Calu3 (cell line): ENCODE data around the gene CHST8. TPM values are rescaled to one million over a fixed set of nuclear protein-coding genes. Genes with fewer than 3 reads are reported as not detected.

Source experiments
- BruUV-seq: library from RNA; stranded (reverse); fragments of 400-500 nt; replicated peaks from 2 replicates; lab custom pipeline; 2021; lab: Mats Ljungman, UMichigan
- CTCF ChIA-PET: fragments of 300-600 bp; sonication (Branson Sonifier 250); formaldehyde crosslinking; loops from one replicate; lab custom pipeline; 2022; ENCODE audit warnings: antibody characterized with exemption; lab: Charles Lee
- DNase-seq: peaks from one replicate; pipeline ENCODE4 v3.0.0; 2022
- H3K27ac Mint-ChIP-seq: one replicate; pipeline ENCODE4 v1.8.0; 2022; ENCODE audit warnings: mixed read lengths; ENCODE audit not compliant: unreplicated experiment
- H3K27me3 Mint-ChIP-seq: one replicate; pipeline ENCODE4 v1.8.0; 2022; ENCODE audit warnings: mixed read lengths; ENCODE audit not compliant: unreplicated experiment
- H3K36me3 Mint-ChIP-seq: one replicate; pipeline ENCODE4 v1.8.0; 2022; ENCODE audit warnings: mild to moderate bottlenecking, moderate library complexity, mixed read lengths; ENCODE audit not compliant: insufficient read depth, unreplicated experiment
- H3K4me1 Mint-ChIP-seq: one replicate; pipeline ENCODE4 v1.8.0; 2022; ENCODE audit warnings: mild to moderate bottlenecking, low read depth, mixed read lengths; ENCODE audit not compliant: unreplicated experiment
- H3K4me3 Mint-ChIP-seq: one replicate; pipeline ENCODE4 v1.8.0; 2022; ENCODE audit warnings: mild to moderate bottlenecking, low read depth, moderate library complexity, mixed read lengths; ENCODE audit not compliant: unreplicated experiment
- H3K9me3 Mint-ChIP-seq: one replicate; pipeline ENCODE4 v1.8.0; 2022; ENCODE audit warnings: low read depth, mixed read lengths; ENCODE audit not compliant: unreplicated experiment
- intact Hi-C: fragments of 100-400 bp; cut with micrococcal nuclease; formaldehyde crosslinking; loops from one replicate; pipeline ENCODE4 v1.10.0; 2022; ENCODE audit not compliant: unreplicated experiment
- total RNA-seq: library from RNA; stranded (reverse); gene quantifications from 2 replicates; pipeline ENCODE4 v1.2.3, GENCODE V29; 2022
- TF ChIP-seq, protein P1 (sequence below): fragments of 200-600 bp; IDR thresholded peaks from one replicate; pipeline ENCODE4 v1.8.0; 2022; ENCODE audit warnings: antibody characterized with exemption; ENCODE audit not compliant: unreplicated experiment

Gene CHST8
- total RNA-seq, 1 experiment from 2014 or later: not detected

DNA sequence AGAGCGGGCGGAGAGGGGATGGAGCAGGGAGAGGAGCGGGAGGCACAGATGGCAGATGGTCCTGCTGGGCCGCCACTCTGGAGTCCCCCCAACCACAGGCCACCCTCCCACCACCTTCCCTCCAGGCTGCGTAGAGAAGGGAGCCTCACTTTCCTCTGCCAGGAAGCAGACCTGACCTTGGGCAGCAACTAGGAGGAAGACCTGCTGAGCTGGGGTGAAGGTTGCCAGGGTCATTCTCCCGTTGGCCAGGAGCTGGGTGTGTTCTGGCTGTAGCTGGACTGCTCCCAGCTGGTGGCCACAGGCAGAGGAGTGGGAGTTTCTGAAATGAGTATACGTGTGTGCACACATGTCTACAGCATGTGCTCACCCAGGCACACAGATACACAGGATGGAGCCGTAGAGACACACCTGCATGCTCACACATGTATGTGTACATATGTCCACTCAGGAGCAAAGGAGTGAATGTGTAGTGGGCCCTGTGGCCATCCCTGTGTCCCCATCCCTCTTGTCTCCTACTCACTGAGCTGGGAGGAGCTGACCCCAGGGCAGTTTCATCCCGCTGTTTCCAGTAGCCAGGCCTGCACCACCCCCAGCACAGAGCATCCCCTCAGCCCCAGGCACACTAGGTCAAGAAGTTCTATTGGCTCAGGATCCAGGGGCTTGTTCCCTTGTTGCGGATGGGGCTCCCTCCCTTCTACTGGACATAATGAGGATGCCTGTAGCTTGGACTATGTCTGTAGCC is 53.0 kb downstream of the CHST8 start:
- no peak overlapping the region for H3K27ac Mint-ChIP-seq
- no peak overlapping the region for H3K4me3 Mint-ChIP-seq
- no TSS peak for BruUV-seq
- peaks cover 91% of the 10 kb centered on the region for H3K27me3 Mint-ChIP-seq
- TF ChIP-seq, protein P1, sequence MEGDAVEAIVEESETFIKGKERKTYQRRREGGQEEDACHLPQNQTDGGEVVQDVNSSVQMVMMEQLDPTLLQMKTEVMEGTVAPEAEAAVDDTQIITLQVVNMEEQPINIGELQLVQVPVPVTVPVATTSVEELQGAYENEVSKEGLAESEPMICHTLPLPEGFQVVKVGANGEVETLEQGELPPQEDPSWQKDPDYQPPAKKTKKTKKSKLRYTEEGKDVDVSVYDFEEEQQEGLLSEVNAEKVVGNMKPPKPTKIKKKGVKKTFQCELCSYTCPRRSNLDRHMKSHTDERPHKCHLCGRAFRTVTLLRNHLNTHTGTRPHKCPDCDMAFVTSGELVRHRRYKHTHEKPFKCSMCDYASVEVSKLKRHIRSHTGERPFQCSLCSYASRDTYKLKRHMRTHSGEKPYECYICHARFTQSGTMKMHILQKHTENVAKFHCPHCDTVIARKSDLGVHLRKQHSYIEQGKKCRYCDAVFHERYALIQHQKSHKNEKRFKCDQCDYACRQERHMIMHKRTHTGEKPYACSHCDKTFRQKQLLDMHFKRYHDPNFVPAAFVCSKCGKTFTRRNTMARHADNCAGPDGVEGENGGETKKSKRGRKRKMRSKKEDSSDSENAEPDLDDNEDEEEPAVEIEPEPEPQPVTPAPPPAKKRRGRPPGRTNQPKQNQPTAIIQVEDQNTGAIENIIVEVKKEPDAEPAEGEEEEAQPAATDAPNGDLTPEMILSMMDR: no peak
- H3K36me3 Mint-ChIP-seq: no peaks in the 10 kb centered on the region
- CTCF ChIA-PET: no interaction called here
- no peaks in the 10 kb centered on the region for H3K9me3 Mint-ChIP-seq
- H3K4me1 Mint-ChIP-seq: no peaks in the 10 kb centered on the region
- intact Hi-C loops: no loop called here
- DNase-seq: no peak

DNA sequence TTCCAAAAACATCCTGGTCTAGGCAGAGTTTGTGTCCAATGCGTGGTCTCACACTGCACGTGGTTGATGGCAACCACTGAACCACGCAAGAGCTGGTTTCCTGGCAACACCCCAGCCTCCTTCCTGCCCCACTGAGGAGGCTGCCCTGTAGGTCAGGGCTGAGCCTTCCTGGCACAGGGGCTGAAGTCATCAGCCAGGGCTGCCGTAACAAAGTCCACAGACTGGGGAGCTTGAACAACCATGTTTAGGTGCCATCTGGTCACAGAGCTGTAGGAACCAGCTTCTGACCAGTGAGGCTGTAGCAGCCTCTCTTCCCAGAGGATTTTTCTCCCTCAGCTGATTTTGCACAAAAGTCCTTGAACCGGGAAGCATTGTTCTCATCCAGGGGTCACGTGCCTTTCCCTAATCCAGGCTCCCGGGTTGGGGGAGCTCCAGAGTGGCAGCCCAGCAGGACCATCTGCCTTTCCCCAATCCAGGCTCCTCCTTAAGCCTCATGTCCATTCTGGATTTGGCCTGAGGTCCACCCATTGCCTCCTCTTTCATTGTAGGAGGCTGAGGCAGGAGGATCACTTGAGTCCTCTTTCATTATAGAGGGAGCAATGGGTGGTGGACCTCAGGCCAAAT is 53.9 kb downstream of the CHST8 start:
- Mint-ChIP-seq H3K9me3 (no peaks in the 10 kb centered on the region), H3K4me1 (no peaks in the 10 kb centered on the region), H3K27me3 (peaks cover 91% of the 10 kb centered on the region), H3K36me3 (no peaks in the 10 kb centered on the region), H3K4me3 (no peak overlapping the region), H3K27ac (no peak overlapping the region)
- intact Hi-C loops: no loop called here
- CTCF ChIA-PET: no interaction called here
- no TSS peak for BruUV-seq
- TF ChIP-seq, protein P1: no peak
- DNase-seq: no peak

DNA sequence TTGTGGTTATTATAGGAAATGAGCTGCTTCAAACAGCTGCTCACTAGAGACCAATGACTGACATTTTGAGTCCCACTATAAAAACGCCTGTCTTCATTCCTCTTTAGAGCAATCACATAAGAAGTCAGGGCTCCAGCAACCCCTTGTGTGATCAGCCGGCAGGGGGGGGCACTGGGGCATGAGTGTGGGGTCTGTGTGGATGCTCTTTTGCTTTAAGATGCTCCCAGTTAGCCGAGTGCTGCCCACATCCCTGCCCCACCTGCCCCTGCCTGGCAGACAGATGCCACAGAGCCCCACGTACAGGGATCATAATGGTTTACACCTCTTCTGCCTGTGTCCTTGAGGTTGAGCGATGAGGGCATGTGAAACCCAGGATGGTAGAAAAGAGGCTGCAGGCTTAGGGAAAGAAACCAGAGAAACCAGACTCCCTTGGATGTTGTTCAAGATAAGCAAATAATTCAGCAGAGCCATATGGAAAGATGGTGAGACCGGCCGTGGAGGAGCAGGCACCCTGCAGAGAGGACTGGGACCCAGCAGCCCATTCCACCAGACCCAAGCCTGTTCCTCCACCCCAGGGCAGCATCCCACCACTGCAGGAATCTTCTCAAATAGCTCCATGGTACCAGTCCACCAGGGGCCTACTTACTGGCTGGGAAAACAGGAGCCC is 55.4 kb downstream of the CHST8 start:
- Mint-ChIP-seq H3K27ac (no peak overlapping the region), H3K4me3 (no peak overlapping the region), H3K36me3 (no peaks in the 10 kb centered on the region), H3K4me1 (no peaks in the 10 kb centered on the region), H3K27me3 (peaks cover 90% of the 10 kb centered on the region), H3K9me3 (no peaks in the 10 kb centered on the region)
- intact Hi-C loops: no loop called here
- DNase-seq: no peak
- TF ChIP-seq, protein P1: no peak
- CTCF ChIA-PET: interaction anchor here (0.7 kb wide), 1 partner anchor 220 kb away, joined by 4 read pairs; no protein-coding TSS in a partner anchor
- BruUV-seq: no TSS peak

DNA sequence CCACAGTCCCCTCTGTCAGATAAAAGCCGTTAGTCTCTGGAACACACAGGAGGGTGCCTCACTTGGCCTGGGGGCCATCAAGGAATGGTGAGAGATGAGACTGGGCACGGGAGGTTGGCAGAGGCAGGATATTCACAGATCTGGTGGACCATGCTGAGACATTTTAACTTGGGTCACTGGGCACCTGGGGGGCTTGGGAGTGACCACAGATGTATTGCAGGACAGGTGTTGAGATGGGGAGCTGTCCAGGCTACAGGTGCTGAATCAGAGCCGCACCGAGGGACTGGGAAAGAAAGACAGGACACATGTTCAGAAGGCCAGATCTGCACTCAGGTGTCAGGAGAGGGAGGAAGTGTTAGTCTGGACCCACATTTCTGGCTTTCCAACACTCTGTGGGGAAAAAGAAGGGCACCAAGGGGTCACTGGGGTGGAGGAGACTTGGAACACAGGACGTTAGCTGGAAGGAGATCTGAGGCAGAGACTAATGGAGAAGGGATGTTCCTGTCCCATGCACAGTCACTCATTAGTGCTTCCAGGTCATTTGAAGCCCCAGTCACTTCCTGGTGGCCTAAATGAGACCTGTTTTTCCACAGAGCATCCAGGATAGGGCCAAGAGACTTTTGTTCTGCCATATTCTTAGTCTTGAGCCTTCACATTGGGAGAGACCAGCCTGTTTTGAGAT is 56.1 kb downstream of the CHST8 start:
- no TSS peak for BruUV-seq
- no peak for DNase-seq
- no peak overlapping the region for H3K4me3 Mint-ChIP-seq
- TF ChIP-seq, protein P1: no peak
- CTCF ChIA-PET: interaction anchor here (0.6 kb wide), 1 partner anchor 39 kb away, joined by 3 read pairs; no protein-coding TSS in a partner anchor
- H3K4me1 Mint-ChIP-seq: no peaks in the 10 kb centered on the region
- no peaks in the 10 kb centered on the region for H3K36me3 Mint-ChIP-seq
- intact Hi-C loops: no loop called here
- peaks cover 90% of the 10 kb centered on the region for H3K27me3 Mint-ChIP-seq
- no peaks in the 10 kb centered on the region for H3K9me3 Mint-ChIP-seq
- no peak overlapping the region for H3K27ac Mint-ChIP-seq
